ENCODE results near the gene TRIM17. TPM values are rescaled to one million over a fixed set of nuclear protein-coding genes. Genes with fewer than 3 reads are reported as not detected.

TRIM17 gene
- total and polyA plus RNA-seq, 2 experiments from 2014 or later = 0.86 to 1.1 TPM

DNA sequence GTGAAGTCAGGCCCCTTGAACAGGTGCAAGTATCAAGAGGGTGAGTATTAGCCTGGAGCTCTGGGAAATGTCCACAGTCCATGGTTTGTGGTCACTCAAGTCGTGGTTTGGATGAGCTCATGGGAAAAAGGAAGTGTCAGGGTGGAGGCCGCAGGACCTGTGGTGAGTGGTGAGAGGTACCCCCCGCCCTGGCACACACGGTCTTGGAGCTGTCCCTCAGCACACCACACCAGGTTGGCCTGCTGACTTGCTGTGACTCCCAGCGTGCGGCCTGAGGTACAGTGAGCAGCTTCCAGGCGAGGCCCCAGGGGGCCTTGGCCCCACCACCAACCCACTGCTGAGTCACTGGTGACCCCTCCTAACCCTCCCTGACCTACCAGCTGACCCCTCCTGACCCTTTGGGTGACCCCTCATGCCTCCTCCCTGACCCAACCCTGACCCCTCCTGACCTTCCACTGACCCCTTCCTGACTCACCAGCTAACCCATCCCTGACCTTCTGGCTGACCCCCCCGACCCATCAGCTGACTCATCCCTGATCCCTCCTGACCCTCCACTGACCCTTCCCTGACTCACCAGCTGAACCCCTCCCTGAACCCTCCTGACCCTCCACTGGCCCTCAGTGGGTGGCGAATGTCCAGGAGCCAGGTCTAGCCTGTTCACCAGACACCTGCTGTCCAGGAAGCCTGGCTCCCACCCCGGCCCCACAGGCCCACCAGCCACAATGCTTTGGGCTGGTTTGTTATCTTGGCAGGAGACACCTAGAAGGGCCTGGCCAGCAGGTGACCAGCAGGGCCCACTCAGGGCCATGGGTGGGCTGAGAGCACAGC is 35.7 kb upstream of the TRIM17 start:
- ATAC-seq (no peak), DNase-seq (ENCODE audit: low spot score) (no peak)
- TF ChIP-seq, protein P1, sequence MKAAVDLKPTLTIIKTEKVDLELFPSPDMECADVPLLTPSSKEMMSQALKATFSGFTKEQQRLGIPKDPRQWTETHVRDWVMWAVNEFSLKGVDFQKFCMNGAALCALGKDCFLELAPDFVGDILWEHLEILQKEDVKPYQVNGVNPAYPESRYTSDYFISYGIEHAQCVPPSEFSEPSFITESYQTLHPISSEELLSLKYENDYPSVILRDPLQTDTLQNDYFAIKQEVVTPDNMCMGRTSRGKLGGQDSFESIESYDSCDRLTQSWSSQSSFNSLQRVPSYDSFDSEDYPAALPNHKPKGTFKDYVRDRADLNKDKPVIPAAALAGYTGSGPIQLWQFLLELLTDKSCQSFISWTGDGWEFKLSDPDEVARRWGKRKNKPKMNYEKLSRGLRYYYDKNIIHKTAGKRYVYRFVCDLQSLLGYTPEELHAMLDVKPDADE (IDR thresholded peaks at IDR 0.05) = no peak
- TF ChIP-seq, protein P2, sequence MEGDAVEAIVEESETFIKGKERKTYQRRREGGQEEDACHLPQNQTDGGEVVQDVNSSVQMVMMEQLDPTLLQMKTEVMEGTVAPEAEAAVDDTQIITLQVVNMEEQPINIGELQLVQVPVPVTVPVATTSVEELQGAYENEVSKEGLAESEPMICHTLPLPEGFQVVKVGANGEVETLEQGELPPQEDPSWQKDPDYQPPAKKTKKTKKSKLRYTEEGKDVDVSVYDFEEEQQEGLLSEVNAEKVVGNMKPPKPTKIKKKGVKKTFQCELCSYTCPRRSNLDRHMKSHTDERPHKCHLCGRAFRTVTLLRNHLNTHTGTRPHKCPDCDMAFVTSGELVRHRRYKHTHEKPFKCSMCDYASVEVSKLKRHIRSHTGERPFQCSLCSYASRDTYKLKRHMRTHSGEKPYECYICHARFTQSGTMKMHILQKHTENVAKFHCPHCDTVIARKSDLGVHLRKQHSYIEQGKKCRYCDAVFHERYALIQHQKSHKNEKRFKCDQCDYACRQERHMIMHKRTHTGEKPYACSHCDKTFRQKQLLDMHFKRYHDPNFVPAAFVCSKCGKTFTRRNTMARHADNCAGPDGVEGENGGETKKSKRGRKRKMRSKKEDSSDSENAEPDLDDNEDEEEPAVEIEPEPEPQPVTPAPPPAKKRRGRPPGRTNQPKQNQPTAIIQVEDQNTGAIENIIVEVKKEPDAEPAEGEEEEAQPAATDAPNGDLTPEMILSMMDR (conservative IDR thresholded peaks at IDR 0.05; ENCODE audit: low read depth in 2 of 2) = no peak
- TF ChIP-seq, protein P3, sequence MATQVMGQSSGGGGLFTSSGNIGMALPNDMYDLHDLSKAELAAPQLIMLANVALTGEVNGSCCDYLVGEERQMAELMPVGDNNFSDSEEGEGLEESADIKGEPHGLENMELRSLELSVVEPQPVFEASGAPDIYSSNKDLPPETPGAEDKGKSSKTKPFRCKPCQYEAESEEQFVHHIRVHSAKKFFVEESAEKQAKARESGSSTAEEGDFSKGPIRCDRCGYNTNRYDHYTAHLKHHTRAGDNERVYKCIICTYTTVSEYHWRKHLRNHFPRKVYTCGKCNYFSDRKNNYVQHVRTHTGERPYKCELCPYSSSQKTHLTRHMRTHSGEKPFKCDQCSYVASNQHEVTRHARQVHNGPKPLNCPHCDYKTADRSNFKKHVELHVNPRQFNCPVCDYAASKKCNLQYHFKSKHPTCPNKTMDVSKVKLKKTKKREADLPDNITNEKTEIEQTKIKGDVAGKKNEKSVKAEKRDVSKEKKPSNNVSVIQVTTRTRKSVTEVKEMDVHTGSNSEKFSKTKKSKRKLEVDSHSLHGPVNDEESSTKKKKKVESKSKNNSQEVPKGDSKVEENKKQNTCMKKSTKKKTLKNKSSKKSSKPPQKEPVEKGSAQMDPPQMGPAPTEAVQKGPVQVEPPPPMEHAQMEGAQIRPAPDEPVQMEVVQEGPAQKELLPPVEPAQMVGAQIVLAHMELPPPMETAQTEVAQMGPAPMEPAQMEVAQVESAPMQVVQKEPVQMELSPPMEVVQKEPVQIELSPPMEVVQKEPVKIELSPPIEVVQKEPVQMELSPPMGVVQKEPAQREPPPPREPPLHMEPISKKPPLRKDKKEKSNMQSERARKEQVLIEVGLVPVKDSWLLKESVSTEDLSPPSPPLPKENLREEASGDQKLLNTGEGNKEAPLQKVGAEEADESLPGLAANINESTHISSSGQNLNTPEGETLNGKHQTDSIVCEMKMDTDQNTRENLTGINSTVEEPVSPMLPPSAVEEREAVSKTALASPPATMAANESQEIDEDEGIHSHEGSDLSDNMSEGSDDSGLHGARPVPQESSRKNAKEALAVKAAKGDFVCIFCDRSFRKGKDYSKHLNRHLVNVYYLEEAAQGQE (IDR thresholded peaks at IDR 0.05; ENCODE audit: unreplicated experiment) = no peak
- no peak for TF ChIP-seq JUNB (IDR thresholded peaks at IDR 0.05; ENCODE audit: unreplicated experiment)
- no peak for TF ChIP-seq CREB1 (CRISPR knock-in tag; IDR thresholded peaks at IDR 0.05; ENCODE audit: low read depth)
- TF ChIP-seq STAT1 (IDR thresholded peaks at IDR 0.05; ENCODE audit: unreplicated experiment) = no peak
- TF ChIP-seq POLR2AphosphoS5 (IDR thresholded peaks at IDR 0.05; ENCODE audit: low read depth) = no peak
- TF ChIP-seq EZH2phosphoT487 (IDR thresholded peaks at IDR 0.05; ENCODE audit: unreplicated experiment) = no peak
- Histone ChIP-seq H3K4me3 (no peak overlapping the region), H3K36me3 (ENCODE audit: insufficient read depth) (no peaks in the 10 kb centered on the region), H3F3A (replicated peaks; ENCODE audit: low read depth) (0 out of 2 replicates have a peak, but pooled peaks cover 4% of the 10 kb centered on the region), H3K9me2 (ENCODE audit: insufficient read depth) (no peaks in the 10 kb centered on the region), H3K4me2 (no peak overlapping the region), H2AFZ (no peak overlapping the region), H3K27me3 (ENCODE audit: insufficient read depth) (peaks cover 24% of the 10 kb centered on the region), H3K4me1 (ENCODE audit: insufficient read depth) (peaks cover 7% of the 10 kb centered on the region; the same call in 1 of the 2 replicates), H4K20me1 (replicated peaks; ENCODE audit: insufficient read depth) (peaks cover 20% of the 10 kb centered on the region), H3K27ac (ENCODE audit: low read depth) (no peak overlapping the region), H3K79me2 (replicated peaks; ENCODE audit: insufficient read depth) (peaks cover 19% of the 10 kb centered on the region)
- H3K27me3 Mint-ChIP-seq (ENCODE audit: insufficient read depth, low read depth, poor library complexity) = peaks cover 20% of the 10 kb centered on the region
- peaks cover 10% of the 10 kb centered on the region for H3K4me1 Mint-ChIP-seq
- no peaks in the 10 kb centered on the region for H3K9me3 Mint-ChIP-seq
- no peak overlapping the region; the same call in 2 of the 3 replicates for H3K4me3 Mint-ChIP-seq
- peaks cover 5% of the 10 kb centered on the region; the same call in 2 of the 3 replicates for H3K36me3 Mint-ChIP-seq (ENCODE audit: low read depth)
- no peak overlapping the region for H3K27ac Mint-ChIP-seq
